GM23248 (cell line): Measurements from ENCODE around the gene TAF1C.

ENCODE experiments used
- EZH2 ChIP-seq: fragments of 200-600 bp; sonication (generic); IDR thresholded peaks from 2 replicates; pipeline ENCODE4 v1.6.1; 2018; ENCODE audit warnings: antibody characterized with exemption, mild to moderate bottlenecking; ENCODE audit not compliant: insufficient read depth, poor library complexity, severe bottlenecking
- EZH2phosphoT487 ChIP-seq: fragments of 200-600 bp; sonication (generic); IDR thresholded peaks from 2 replicates; pipeline ENCODE4 v1.6.1; 2018; ENCODE audit warnings: antibody characterized with exemption, moderate library complexity, mild to moderate bottlenecking, low read depth; ENCODE audit not compliant: insufficient read depth

DNA sequence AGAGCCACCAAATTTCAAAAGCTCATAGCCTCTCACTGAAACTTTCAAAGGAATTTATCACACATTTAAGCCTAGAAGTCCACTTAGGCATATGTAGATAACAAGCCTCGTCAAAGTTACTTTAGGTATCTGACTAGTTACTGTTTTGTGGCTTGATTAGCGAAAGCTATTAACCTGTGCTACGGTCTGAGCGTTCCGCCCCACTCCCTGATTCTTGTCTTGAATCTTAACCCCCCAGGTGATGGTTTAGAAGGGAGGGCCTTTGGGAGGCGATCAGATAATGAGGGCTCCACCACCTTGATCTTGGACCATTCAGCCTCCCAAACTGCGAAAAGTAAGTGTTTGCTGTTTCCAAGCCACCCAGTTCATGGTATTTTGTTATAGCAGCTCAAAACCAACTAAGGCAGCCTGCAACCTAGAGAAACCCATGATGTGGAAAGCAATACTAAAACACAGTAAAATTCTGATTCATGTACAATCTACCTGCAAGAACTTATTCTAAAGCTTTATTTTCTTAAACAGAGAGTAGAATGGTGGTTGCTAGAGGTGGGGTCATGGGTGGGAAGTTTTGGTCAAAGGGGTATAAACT, 49.0 kb downstream of the TAF1C start:
- no peak for TF ChIP-seq EZH2phosphoT487
- TF ChIP-seq EZH2 = no peak
